AG08396 (cell line): ENCODE data around the gene ADH1A.
"Not testable (repeated sequence)": the region's sequence is repeated elsewhere in the genome, so short reads cannot be mapped to it uniquely, and the experiment has no call there.

ENCODE experiments used
- DNase-seq: peaks from one replicate; pipeline ENCODE4 v3.0.0; 2012; ENCODE audit warnings: low spot score, mixed read lengths

ADH1A gene

GRCh38 chr4:99290848-99291786, at the start of gene ADH1A:
Gene ADH1A, minus strand, starts transcription at chr4:99290985. Its CDS starts 71 bp downstream, at chr4:99290914.
- DNase-seq = no peak

- no peak for DNase-seq
Measured at GRCh38 chr4:99339172-99339571, 48.4 kb upstream of the ADH1A start.

DNA sequence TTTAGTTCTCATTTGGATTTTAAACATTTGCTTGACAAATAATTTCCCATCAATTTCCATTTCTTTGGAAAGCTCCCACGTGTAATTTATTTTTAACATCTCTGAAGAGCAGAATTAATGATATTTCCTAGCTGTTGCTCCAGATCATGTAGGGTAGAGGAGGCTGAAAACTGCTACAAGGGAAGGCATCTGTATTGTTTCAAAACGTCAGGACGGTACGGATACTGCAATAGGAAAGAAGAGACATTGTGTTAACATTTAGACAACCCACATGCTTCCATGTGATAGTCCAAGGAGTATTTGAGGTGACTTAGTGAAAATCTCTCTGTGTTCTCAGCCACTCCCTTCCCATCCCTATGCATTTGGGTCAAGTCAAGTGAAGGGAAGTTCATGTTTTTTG, 45.8 kb upstream of the ADH1A start:
- no peak for DNase-seq

GRCh38 chr4:99334880-99335279, 44.1 kb upstream of the ADH1A start:
- DNase-seq = no peak

DNA sequence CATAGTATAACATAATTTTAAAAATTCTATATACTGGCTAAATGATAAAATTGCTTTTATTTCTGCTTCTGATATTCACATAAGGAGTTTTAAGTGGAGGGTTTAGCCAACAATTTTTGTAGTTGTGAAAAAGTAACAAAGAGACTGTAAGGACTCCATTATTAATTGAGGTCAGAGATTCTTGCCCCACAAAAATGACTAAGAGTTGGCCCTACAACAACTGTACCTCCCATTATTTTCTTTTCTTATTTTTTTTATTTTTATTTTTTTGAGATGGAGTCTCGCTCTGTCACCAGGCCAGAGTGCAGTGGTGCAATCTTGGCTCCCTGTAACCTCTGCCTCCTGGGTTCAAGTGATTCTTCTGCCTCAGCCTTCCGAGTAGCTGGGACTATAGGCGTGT, 39.9 kb upstream of the ADH1A start:
- no peak for DNase-seq

- no peak for DNase-seq
Measured at GRCh38 chr4:99329876-99330275, 39.1 kb upstream of the ADH1A start.

DNA sequence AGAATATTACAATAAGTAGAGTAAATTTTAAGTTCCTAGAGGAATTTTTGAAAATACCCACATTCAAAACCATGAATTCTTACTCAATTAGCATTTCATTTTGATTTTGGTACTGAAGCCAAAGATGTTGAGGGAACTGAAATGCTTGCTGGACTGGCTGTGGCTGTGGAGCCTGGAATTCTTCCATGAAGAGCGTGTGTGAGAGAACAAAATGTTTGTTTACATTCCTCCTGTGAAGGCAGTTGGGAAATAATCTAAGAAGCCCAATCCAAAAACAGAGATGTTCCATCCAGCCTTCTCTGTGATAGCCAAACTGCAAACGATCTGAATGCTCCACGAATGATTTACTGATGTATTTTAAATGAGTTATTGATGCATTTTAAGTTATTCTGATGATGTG, 34.2 kb upstream of the ADH1A start:
- DNase-seq = peak; percentile 77

GRCh38 chr4:99324361-99324760, 33.6 kb upstream of the ADH1A start:
- DNase-seq = no peak

DNA sequence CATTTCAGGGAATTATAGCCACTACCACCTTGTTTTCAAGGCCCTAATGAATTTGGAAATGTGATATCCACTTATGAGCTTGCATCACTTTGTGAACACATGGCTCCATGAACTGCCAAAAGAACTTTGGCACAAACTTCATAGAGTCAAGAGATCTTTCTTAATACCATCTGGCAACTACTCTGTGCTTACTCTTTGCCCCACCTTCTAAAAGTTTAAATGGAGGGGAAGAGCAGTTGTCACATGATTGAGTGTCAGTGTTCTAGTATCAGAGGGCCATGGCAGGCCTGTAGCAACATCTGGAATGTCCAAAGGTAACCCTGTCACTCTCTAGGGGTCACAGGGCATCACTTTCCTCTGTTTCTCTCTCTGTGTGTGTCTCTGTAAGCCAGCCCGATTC, 33.0 kb upstream of the ADH1A start:
- DNase-seq = no peak

GRCh38 chr4:99321241-99322191, 30.7 kb upstream of the ADH1A start, which contains the start of gene ADH1B:
Gene ADH1B, minus strand, starts transcription at chr4:99321401. Its CDS starts 70 bp downstream, at chr4:99321331.
- DNase-seq = no peak

- not testable (repeated sequence) for DNase-seq
Measured at GRCh38 chr4:99317811-99318210, 27.0 kb upstream of the ADH1A start.

DNA sequence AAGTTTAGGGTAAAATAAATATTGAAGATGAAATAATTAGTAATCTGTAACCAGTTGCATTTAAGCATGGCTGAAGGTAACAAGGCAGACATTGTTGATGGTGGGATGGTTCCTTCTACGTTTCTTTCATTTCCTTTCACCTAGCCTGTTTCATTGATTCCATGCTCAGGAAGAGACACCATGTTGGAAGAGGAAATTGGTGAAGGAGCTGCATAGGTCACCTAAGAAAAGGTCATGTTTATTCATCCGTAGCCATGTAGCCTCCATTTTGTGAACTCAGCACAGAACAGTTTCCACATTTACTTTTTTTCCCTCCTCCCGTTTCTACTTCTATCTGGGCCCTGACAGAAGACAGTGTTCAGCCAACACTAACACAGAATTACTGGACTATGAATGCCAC, 26.6 kb upstream of the ADH1A start:
- DNase-seq = no peak

DNA sequence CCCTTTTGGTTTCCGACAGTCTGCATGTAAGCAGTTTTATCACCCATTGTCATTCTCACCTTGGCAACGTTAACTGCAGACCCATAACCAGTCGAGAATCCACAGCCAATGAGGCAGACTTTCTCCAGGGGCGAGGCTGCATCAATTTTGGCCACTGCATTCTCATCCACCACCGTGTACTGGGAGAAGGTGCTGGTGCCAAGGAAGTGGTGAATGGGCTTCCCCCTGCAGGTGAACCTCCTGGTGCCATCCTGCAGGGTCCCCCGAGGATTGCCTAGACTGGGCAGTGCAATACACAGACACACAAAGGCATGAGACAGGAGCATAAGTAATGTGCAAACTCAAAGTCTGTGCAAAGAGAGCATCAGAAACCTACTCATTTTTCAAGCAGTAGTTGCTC, 25.1 kb upstream of the ADH1A start:
- no peak for DNase-seq

- no peak for DNase-seq
Measured at GRCh38 chr4:99314211-99314610, 23.4 kb upstream of the ADH1A start.

DNA sequence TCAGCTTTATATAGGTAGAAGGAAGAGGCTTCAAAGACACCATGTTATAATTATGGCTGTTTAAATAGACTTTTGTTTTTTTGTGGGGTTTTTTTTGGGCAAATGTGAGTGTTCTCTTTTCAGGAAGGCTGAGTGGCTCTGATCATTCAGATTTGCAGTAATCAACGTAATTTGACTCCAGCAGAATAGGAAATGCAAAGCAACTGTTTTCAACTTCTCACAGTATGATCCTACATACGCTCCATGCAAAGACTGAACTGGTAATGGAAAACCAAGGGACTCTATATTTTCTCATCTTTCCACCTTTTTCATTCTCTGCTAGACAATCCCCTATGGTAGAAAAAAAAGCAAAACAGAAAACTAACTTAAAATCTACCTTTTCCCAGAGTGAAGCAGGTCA, 19.6 kb upstream of the ADH1A start:
- no peak for DNase-seq

- DNase-seq = no peak
Measured at GRCh38 chr4:99305638-99306400, 15.0 kb upstream of the ADH1A start.

- DNase-seq = peak; percentile 3
Measured at GRCh38 chr4:99301376-99302164, 10.8 kb upstream of the ADH1A start.

- DNase-seq = peak; percentile 78
Measured at GRCh38 chr4:99300934-99301333, 10.1 kb upstream of the ADH1A start.

DNA sequence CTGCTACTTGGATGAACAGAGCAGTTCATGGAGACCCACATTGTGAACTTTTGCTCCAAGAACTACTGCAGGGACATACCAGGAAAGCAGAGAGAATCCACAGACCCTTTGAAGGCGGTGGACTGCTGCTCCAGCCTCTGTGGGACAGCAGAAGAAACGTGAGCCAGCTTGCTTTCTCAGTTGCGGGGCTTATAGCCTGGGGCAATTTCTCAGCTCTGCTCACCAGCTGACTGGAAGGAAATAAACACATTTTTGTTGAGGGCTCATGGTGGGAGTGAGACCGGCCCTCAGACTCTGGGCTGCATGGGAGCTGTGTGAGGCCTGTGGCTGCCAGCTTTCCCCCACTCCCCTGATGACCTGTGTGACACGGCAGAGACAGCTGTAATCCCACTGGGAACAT, 2.6 kb upstream of the ADH1A start:
- DNase-seq = no peak

- DNase-seq = no peak
Measured at GRCh38 chr4:99285387-99285786, 5.4 kb downstream of the ADH1A start.

DNA sequence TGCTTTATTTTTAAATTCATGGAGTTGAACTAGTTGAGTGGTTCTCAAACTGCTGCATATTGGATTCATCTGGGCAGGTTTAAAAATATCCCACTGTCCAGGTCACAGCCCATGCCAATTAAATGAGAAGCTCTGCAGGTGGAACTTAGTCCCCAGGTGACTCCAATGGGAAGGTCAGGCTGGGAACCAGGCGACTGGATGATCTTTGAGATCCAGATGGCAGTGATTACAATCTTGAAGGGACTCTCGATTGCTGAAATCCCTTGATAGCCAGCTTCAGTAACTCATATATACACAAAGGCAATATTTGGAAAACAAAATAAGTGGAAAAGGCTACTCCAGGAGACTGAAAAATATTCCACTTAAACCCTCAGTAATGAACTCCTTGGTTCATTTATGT, 8.1 kb downstream of the ADH1A start:
- no peak for DNase-seq
